ENCODE data around the gene GLIPR2. TPM values are rescaled to one million over a fixed set of nuclear protein-coding genes. Genes with fewer than 3 reads are reported as not detected.

GLIPR2 gene
- polyA plus RNA-seq, 1 donor (not counting 4 experiments of a cell fraction or from before 2014, with no cell fraction given) = 3.7 TPM

DNA sequence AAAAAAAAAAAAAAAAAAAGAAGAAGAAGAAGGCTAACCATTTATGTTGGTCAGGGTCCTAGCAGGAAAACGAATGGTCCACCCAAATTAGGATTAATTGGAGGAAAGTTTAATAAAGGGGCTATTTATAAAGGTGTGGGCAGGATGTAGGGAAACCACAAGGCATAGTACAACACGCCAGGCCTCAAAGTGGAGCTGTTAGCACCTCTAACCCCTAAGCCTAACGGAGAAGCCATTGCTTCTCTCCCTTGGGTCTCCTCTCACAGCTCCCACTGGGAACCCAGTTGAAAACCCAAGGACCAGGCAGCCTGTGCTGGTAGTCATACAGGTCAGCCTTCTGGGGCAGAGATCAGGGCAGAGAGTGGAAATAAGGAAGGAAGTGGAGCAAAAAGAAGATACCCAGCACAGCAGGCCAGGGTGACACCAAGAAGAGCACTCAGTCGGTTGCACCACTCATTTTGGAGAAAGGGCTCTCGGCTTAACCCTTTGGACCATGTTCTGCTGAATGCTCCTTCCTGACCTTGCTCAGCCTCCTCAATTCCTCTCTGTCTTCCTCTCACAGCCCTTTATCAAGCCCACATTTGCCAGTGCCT lies 8.8 kb upstream of the GLIPR2 start:
- no peak for FAIRE-seq
- Histone ChIP-seq H3K4me1 (ENCODE audit: control insufficient read depth, extremely low read depth, insufficient read depth, low read length) (peaks cover 6% of the 10 kb centered on the region), H3K9ac (ENCODE audit: control insufficient read depth, extremely low read depth, insufficient read depth, low read length) (no peak overlapping the region), H3K36me3 (ENCODE audit: control insufficient read depth in 2 of 2, extremely low read depth in 1 of 2, insufficient read depth in 2 of 2, low read length in 2 of 2) (peaks cover 0 to 2% of the 10 kb centered on the region in 2 experiments), H3K4me3 (ENCODE audit: control insufficient read depth in 2 of 3, extremely low read depth in 1 of 3, insufficient read depth in 2 of 3, low read depth in 1 of 3, low read length in 3 of 3) (no peak overlapping the region), H3K9me3 (ENCODE audit: control insufficient read depth, low read depth, low read length) (no peaks in the 10 kb centered on the region), H3K4me2 (ENCODE audit: control insufficient read depth, extremely low read depth, insufficient read depth, low read depth, low read length) (no peak overlapping the region), H3K27ac (ENCODE audit: control insufficient read depth, insufficient read depth, low read length) (no peak overlapping the region), H3K9me1 (ENCODE audit: control insufficient read depth, extremely low read depth, insufficient read depth, low read length) (no peaks in the 10 kb centered on the region), H3K27me3 (ENCODE audit: control insufficient read depth, extremely low read depth, insufficient read depth, low read length) (no peaks in the 10 kb centered on the region), H2AFZ (ENCODE audit: control insufficient read depth, low read length) (no peak overlapping the region), H4K20me1 (ENCODE audit: control insufficient read depth, extremely low read depth, insufficient read depth, low read length) (no peaks in the 10 kb centered on the region), H3K79me2 (ENCODE audit: control insufficient read depth, insufficient read depth, low read length) (no peaks in the 10 kb centered on the region)
- TF ChIP-seq, protein P1, sequence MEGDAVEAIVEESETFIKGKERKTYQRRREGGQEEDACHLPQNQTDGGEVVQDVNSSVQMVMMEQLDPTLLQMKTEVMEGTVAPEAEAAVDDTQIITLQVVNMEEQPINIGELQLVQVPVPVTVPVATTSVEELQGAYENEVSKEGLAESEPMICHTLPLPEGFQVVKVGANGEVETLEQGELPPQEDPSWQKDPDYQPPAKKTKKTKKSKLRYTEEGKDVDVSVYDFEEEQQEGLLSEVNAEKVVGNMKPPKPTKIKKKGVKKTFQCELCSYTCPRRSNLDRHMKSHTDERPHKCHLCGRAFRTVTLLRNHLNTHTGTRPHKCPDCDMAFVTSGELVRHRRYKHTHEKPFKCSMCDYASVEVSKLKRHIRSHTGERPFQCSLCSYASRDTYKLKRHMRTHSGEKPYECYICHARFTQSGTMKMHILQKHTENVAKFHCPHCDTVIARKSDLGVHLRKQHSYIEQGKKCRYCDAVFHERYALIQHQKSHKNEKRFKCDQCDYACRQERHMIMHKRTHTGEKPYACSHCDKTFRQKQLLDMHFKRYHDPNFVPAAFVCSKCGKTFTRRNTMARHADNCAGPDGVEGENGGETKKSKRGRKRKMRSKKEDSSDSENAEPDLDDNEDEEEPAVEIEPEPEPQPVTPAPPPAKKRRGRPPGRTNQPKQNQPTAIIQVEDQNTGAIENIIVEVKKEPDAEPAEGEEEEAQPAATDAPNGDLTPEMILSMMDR (optimal IDR thresholded peaks at IDR 0.05 in 1 of 3, IDR thresholded peaks at IDR 0.05 in 1 of 3, conservative IDR thresholded peaks at IDR 0.05 in 1 of 3; ENCODE audit: extremely low read depth in 1 of 3, insufficient read depth in 2 of 3, low read length in 3 of 3) = no peak
- TF ChIP-seq EZH2 (IDR thresholded peaks at IDR 0.05; ENCODE audit: low read length) = no peak
- dilution Hi-C loops (cut with MboI; ENCODE audit: extremely low pct_ligation_motif_present, low sequenced_read_pairs) = no loop called here
- no peak for DNase-seq (ENCODE audit: low read depth, low spot score)

DNA sequence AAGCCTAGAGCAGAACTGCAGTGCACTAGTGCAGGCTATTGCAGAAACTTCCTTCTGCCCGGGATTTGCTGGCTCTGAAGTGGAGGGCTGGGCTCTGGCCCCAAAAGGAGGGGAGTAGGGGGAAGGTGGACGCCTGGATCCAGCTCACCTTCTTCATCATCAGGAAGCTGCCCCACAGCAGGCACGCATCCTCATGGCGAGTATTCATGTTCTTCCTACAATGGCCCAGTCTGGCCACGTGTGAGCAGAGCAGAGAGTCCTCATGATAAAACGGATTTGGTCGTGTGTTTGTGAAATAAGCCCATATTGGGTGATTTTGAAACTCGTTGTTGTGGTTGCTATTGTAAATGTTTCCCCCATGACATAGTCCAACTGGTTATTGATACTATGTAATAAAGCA lies 8.2 kb upstream of the GLIPR2 start:
- Histone ChIP-seq H2AFZ (ENCODE audit: control insufficient read depth, low read length) (no peak overlapping the region), H4K20me1 (ENCODE audit: control insufficient read depth, extremely low read depth, insufficient read depth, low read length) (no peaks in the 10 kb centered on the region), H3K27me3 (ENCODE audit: control insufficient read depth, extremely low read depth, insufficient read depth, low read length) (no peaks in the 10 kb centered on the region), H3K9me3 (ENCODE audit: control insufficient read depth, low read depth, low read length) (no peaks in the 10 kb centered on the region), H3K4me1 (ENCODE audit: control insufficient read depth, extremely low read depth, insufficient read depth, low read length) (peaks cover 6% of the 10 kb centered on the region), H3K9ac (ENCODE audit: control insufficient read depth, extremely low read depth, insufficient read depth, low read length) (no peak overlapping the region), H3K36me3 (ENCODE audit: control insufficient read depth in 2 of 2, extremely low read depth in 1 of 2, insufficient read depth in 2 of 2, low read length in 2 of 2) (peaks cover 0 to 2% of the 10 kb centered on the region in 2 experiments), H3K79me2 (ENCODE audit: control insufficient read depth, insufficient read depth, low read length) (no peaks in the 10 kb centered on the region), H3K27ac (ENCODE audit: control insufficient read depth, insufficient read depth, low read length) (no peak overlapping the region), H3K4me3 (ENCODE audit: control insufficient read depth in 2 of 3, extremely low read depth in 1 of 3, insufficient read depth in 2 of 3, low read depth in 1 of 3, low read length in 3 of 3) (no peak overlapping the region), H3K9me1 (ENCODE audit: control insufficient read depth, extremely low read depth, insufficient read depth, low read length) (no peaks in the 10 kb centered on the region), H3K4me2 (ENCODE audit: control insufficient read depth, extremely low read depth, insufficient read depth, low read depth, low read length) (no peak overlapping the region)
- TF ChIP-seq, protein P1 (optimal IDR thresholded peaks at IDR 0.05 in 1 of 3, IDR thresholded peaks at IDR 0.05 in 1 of 3, conservative IDR thresholded peaks at IDR 0.05 in 1 of 3; ENCODE audit: extremely low read depth in 1 of 3, insufficient read depth in 2 of 3, low read length in 3 of 3) = no peak
- no peak for TF ChIP-seq EZH2 (IDR thresholded peaks at IDR 0.05; ENCODE audit: low read length)
- DNase-seq (ENCODE audit: low read depth, low spot score) (no peak), FAIRE-seq (no peak)
- dilution Hi-C loops (cut with MboI; ENCODE audit: extremely low pct_ligation_motif_present, low sequenced_read_pairs) = no loop called here

All from keratinocyte (primary cell).